Lower leg skin (tissue), 4 donors: ENCODE measurements around the gene CDY2A. TPM values are rescaled to one million over a fixed set of nuclear protein-coding genes. Genes with fewer than 3 reads are reported as not detected.
"Not testable (repeated sequence)": the region's sequence is repeated elsewhere in the genome, so short reads cannot be mapped to it uniquely, and the experiment has no call there.

Experiments used
- DNase-seq, 2 donors: peaks; one replicate each; pipeline ENCODE4 v3.0.0-alpha.2; 2019; ENCODE audit warnings: low spot score in 2 of 2
- H3K4me3 ChIP-seq: fragments of 200-600 bp; sonication (generic); 2 replicates; pipeline ENCODE4 v1.5.1; 2017; ENCODE audit warnings: mild to moderate bottlenecking, low read depth; ENCODE audit not compliant: poor library complexity, severe bottlenecking
- WGBS, 2 donors: methylation state at CpG; one replicate each; pipeline ENCODE4 v1.1.5; 2018; 5-methylcytosine and 5-hydroxymethylcytosine counted together
- intact Hi-C: fragments of 100-400 bp; cut with DNase I; formaldehyde crosslinking; loops from one replicate; pipeline ENCODE4 v1.15.0; 2023; ENCODE audit warnings: low total_unique reads
- total RNA-seq, 4 donors: library from RNA; depleted of rRNA; stranded (reverse); fragments of >200 nt; gene quantifications; one replicate each; pipeline ENCODE4 v1.1.0, GENCODE V29; 2016

The CDY2A gene, protein sequence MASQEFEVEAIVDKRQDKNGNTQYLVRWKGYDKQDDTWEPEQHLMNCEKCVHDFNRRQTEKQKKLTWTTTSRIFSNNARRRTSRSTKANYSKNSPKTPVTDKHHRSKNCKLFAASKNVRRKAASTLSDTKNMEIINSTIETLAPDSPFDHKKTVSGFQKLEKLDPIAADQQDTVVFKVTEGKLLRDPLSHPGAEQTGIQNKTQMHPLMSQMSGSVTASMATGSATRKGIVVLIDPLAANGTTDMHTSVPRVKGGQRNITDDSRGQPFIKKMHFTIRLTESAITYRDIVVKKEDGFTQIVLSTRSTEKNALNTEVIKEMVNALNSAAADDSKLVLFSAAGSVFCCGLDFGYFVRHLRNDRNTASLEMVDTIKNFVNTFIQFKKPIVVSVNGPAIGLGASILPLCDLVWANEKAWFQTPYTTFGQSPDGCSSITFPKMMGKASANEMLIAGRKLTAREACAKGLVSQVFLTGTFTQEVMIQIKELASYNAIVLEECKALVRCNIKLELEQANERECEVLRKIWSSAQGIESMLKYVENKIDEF
- not detected for total RNA-seq

DNA sequence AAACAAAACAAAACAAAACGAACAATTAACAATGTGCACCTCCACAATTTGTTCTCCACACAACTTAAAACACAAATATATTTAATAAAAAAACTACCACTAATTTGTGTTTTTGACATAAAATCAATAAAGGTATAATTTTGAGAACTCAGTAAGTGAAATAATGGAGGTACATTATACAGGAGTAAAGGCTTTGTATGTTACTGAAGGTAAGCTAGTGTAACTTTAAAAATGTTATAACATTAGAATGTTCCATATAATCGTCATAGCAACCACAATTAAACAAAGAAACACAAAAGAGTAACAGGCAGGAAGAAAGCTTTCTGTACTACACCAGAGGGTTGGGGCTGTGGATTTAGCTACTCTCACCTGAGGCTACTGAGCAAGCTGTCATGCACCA, at the start of gene CDY2A:
Gene CDY2A (plus strand): TSS at position 301 of the 400 bp plus-strand sequence. CDS start 328 bp downstream, outside the sequence.
- intact Hi-C loops, result not testable (repeated sequence)
- peak in 1 of 2 donors; percentile 0 for DNase-seq
- whole genome bisulfite sequencing, 2 donors, result 80% methylated on average over 1 of the region's 2 CpGs; no CpG with 5 or more reads in 1 of the 2 donors

DNA sequence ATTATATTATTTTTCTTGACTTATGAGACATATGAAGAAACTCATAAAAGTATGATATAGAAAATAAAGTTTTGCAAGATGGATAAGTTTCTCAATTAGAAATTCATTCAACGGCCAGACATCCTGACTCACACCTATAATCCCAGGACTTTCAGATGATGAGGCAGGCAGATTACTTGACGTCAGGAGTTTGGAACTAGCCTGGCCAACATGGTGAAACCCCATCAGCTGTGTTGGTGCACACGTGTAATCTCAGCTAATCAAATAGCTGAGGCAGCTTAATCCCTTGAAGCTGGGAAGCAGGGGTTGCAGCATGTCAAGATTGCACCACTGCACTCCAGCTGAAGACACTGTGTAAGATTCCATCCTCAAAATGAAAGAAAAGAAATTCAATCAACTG, 28.0 kb upstream of the CDY2A start:
- DNase-seq, intact Hi-C loops, H3K4me3 ChIP-seq: not testable (repeated sequence)
- WGBS, 2 donors, result no CpG with 5 or more reads among the region's 3 CpGs

More for the DNA sequence above, at the start of gene CDY2A:
- H3K4me3 ChIP-seq, result not testable (repeated sequence)

DNA sequence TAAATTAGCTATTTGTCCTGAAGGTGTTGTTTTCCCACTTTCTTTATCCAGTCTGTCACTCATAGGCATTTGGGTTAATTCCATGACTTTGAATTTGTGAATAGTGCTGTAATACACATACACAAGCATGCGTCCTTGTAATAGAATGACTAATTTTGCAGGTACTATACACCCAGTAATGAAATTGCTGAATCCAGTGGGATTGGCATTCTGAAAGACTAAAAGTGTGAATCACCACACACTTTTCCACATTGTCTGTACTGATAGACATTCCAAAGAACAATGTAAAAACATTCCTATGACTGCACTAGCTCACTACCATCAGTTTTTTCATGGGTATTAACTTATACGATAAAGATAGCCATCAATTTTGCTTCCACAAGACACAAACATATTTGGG, 27.3 kb upstream of the CDY2A start:
- H3K4me3 ChIP-seq, DNase-seq, intact Hi-C loops: not testable (repeated sequence)
- WGBS, 2 donors, result no CpG with 5 or more reads among the region's 2 CpGs

DNA sequence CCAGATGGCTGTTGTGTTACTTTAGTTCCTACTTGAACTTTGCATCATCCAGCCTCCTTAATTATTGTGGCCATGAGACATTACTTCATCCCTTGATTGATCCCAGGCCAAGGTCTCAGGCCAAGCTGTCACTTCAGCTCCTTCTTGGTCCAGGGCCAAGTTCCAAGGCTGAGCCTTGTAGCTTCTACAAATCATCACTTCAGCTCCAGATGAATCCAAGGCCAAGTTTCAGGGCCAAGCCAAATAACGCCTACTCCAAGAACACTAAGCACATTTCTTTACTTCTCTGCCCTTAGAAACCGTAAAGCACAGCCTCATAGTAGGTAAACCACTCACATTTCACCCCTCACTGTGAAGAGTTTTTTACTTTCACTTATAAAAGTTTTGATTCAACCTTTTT, 1.7 kb upstream of the CDY2A start:
- intact Hi-C loops, DNase-seq, H3K4me3 ChIP-seq: not testable (repeated sequence)
- no CpG with 5 or more reads among the region's 2 CpGs for WGBS, 2 donors

DNA sequence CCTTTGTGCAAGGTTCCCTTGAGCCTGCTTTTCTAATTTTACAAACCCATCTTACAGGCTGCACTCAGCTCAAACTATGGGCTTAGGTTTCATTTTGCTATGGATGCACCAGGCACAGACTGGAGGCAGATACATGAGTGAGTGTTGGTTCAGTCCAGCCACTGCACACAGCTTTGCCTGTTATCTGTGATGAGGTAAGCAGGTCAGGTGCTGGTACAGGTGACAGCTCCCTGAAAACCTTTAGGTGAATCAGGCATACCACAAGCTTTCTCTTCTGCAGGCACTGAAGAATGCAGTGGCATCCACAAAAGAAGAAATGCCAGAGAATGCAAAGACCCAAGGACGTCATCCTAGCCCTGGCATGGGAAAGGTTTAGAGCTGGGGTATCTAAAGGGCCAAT, 3.3 kb downstream of the CDY2A start:
- DNase-seq, H3K4me3 ChIP-seq, intact Hi-C loops: not testable (repeated sequence)
- WGBS, 2 donors, result no CpG with 5 or more reads among the region's 1 CpG

DNA sequence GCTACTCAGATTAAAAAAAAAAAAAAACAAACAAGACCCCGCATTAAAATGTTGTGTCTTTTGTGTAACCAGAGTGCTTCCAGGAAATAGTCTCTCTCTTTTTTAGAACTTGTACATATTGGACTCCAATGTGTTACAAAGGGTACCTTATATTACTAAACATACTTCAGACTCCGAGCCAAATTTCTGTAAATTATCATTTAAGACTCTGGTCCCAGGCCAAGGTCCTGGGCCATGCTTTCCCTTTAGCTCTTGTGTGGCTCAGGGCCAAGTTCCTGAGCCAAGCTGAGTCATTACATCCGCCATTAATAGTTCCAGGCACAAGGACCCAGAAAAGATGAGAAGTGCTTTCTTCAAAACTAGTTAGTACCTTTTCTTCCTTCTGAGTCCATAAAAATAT, 4.6 kb downstream of the CDY2A start:
- H3K4me3 ChIP-seq, intact Hi-C loops, DNase-seq: not testable (repeated sequence)
- no CpG with 5 or more reads among the region's 3 CpGs for WGBS, 2 donors

DNA sequence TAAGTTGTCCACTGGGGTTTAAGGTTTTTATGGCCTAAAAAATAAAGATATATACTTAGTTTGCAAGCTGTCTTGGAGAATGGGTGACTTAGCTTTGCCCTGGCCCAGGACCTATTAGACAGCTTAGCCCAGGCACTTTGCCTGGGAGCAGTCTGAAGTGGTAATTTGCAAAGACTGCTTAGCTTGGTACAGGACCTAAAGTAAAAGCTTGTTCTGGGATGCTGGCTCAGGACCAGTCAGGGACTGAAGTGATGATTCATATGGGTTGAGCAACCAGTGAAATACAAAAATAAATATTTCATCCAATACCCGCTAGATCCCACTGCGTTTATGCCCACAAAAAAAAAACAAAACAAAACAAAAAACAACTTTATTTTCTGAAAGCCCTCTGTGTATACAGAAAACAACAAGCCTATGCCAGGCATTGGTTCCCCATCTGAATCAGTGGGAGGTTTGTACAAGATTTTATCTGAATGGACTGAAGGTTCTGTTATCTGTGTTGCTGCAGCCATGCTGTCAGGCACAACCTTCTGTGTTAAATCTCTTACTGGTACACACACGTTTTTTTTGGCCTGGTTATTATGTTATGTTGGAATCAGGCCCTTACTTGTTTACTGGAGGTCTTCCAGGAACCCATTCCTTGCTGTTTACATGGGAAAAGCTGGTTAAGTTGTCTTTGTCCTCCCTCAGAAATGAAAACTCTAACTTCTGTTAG, 8.7 kb downstream of the CDY2A start:
- DNase-seq, intact Hi-C loops, H3K4me3 ChIP-seq: not testable (repeated sequence)
- WGBS, 2 donors, result no CpG with 5 or more reads among the region's 3 CpGs

DNA sequence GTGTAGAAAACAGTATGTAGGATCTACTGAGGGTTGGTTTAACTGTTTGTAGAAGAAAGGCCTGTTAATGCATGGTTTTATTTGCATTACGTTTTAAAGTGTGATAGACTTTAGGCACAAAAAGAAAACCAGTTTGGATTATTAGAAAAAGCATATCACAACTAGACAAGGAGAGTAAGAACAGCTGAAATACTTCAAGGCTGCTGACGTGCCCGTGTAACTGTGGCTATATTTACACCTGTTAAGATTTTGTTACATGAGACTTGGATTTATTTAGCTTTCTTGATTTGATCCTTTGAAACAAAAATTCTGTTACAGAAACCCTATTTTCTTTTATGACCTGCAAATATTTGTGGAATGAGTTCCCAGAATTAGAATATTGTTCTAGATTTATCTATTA, 9.3 kb downstream of the CDY2A start:
- DNase-seq, H3K4me3 ChIP-seq, intact Hi-C loops: not testable (repeated sequence)
- WGBS, 2 donors, result no CpG with 5 or more reads among the region's 3 CpGs

DNA sequence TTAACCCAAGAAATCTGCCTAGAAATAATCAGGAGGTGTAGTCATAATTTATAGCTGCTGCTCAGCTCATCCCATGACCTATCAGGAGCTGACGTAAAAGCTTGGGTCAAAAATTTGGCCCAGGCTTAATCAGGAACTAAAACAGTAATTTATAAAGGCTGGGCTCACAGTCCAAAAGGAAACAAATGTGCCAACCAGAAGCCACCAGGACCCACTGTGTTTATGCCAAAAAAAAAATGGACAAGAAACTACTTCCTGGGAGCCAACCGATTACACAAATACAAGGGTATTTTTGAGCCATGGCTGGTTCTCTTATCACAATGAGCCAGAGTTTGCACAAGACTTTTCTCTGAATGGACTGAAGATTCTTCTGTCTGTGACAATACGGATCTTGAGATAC, 19.4 kb downstream of the CDY2A start:
- H3K4me3 ChIP-seq, DNase-seq, intact Hi-C loops: not testable (repeated sequence)
- WGBS, 2 donors, result no CpG with 5 or more reads among the region's 3 CpGs

DNA sequence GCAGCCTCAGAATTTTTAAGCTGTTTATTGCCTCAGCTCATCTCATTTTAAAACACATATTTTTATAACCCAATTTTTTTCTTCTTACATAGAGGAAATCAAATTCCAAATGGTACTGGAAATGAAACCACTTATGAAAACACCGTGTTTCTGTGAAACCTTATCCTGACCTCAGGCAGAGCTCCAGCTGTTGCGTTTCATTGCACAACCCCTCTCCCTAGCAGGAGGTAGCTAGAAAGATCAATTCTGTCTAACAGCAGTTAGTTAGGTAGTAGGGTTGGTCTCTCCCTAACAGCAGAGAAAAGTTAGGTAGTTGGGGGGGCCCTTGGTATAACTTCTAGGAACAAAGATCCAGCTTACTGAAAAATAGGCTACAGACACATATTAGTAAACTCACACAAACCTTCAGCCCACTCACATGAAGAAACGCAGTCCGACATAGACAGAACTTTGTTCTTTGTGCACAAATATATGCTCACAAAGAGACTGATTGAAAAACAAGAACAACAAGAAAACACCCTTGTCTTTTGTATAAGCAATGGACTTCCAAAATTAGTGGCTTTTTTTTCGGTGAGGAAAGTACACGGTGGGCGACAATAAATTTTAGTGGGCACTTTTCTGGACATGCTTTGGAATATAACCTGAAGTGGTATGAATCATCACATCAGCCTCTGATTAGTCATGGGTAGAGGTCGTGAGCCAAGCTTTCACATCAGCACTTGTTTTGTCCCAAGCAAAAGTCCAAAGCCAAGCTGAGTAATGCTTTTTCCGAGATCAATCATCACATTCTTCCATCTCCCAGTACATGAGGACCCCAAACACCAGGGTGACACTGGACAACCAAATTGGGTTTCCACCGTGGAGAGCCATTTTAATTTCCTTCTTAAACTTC, 22.8 kb downstream of the CDY2A start:
- intact Hi-C loops, H3K4me3 ChIP-seq: not testable (repeated sequence)
- no CpG with 5 or more reads among the region's 10 CpGs for WGBS, 2 donors

DNA sequence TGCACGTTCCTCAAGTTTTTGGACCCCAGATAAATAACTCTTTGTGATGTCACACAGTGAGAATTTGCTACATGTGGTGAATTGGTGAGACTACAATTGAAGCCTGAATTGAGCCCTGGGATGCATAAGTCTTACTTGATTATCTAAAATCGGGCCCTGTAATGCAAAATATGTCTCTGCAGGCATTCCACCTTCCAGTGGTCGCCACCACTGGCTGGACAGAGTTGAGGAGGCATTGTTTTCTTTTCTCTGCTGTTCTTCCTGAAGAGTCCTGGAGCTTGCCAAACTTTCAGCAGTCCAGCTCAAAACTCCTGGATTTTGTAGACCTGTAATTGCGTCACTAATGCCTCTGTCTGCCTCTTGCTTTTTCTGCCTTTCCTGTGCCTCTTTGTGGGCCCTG, 23.5 kb downstream of the CDY2A start:
- H3K4me3 ChIP-seq, DNase-seq, intact Hi-C loops: not testable (repeated sequence)
- no CpG with 5 or more reads among the region's 4 CpGs for WGBS, 2 donors

More for the DNA sequence above, 22.8 kb downstream of the CDY2A start:
- DNase-seq, result not testable (repeated sequence)

DNA sequence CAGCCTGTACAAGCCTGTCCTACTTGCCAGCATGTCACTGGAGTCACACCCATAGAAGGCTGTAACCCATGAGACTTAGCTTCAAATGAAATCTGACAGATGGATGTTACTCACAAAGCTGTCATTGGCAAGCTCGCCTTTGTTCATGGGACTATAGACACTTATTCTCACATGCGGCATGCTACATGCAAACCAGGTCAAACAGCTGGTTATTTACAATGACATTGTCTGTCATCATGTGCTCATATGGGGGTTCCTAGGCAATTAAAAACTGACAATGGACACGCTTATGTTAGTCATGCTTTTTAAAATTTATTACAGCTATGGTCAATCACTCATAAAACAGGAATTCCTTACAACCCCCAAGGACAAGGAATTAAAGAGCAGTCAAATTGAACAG, 30.9 kb downstream of the CDY2A start:
- H3K4me3 ChIP-seq, intact Hi-C loops, DNase-seq: not testable (repeated sequence)
- no CpG with 5 or more reads among the region's 3 CpGs for WGBS, 2 donors

DNA sequence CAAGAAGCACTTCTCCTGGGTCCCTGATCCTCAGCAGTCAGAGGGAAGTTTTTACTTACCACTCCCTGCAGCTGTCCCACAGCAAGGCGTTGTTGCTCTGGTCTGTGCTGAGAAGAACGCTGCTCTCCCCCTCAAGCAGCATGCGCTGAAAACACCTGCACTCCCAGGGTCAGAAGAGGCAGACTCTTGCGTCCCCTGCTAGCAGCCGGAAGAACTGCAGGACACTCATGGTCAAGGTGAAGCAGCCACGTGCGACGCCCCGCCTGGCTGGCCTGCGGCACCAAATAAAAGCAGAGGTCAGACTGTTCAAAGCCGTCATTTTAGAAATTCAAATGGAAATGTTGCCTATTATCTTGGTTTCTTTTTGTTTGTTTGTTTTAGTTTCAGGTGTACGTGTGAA, 47.9 kb downstream of the CDY2A start:
- WGBS, 2 donors, result no CpG with 5 or more reads among the region's 12 CpGs
- DNase-seq, H3K4me3 ChIP-seq, intact Hi-C loops: not testable (repeated sequence)
